ENCODE data around the gene UBAP1L.
"Not testable (repeated sequence)": the region's sequence is repeated elsewhere in the genome, so short reads cannot be mapped to it uniquely, and the experiment has no call there.

Gene UBAP1L

GRCh38 chr15:65115086-65115485 lies at the start of gene UBAP1L:
Gene UBAP1L (minus strand): TSS chr15:65115200. CDS start chr15:65106215, 8,985 bp downstream.
- no peak for DNase-seq (ENCODE audit: low spot score)
- no peak for TF ChIP-seq CTCF (IDR thresholded peaks at IDR 0.05; ENCODE audit: extremely low read depth, missing control alignments)

- TF ChIP-seq CTCF (IDR thresholded peaks at IDR 0.05; ENCODE audit: extremely low read depth, missing control alignments) = no peak
- DNase-seq (ENCODE audit: low spot score) = no peak
Measured at GRCh38 chr15:65164139-65164538, 49.1 kb upstream of the UBAP1L start.

GRCh38 chr15:65163041-65163440 lies 48.0 kb upstream of the UBAP1L start:
- DNase-seq (ENCODE audit: low spot score) = no peak
- TF ChIP-seq CTCF (IDR thresholded peaks at IDR 0.05; ENCODE audit: extremely low read depth, missing control alignments) = no peak

- TF ChIP-seq CTCF (IDR thresholded peaks at IDR 0.05; ENCODE audit: extremely low read depth, missing control alignments) = no peak
- no peak for DNase-seq (ENCODE audit: low spot score)
Measured at GRCh38 chr15:65156692-65157091, 41.7 kb upstream of the UBAP1L start.

- DNase-seq (ENCODE audit: low spot score) = no peak
- TF ChIP-seq CTCF (IDR thresholded peaks at IDR 0.05; ENCODE audit: extremely low read depth, missing control alignments) = no peak
Measured at GRCh38 chr15:65154720-65155119, 39.7 kb upstream of the UBAP1L start.

GRCh38 chr15:65147902-65148301 lies 32.9 kb upstream of the UBAP1L start:
- no peak for TF ChIP-seq CTCF (IDR thresholded peaks at IDR 0.05; ENCODE audit: extremely low read depth, missing control alignments)
- DNase-seq (ENCODE audit: low spot score) = no peak

- no peak for DNase-seq (ENCODE audit: low spot score)
- TF ChIP-seq CTCF (IDR thresholded peaks at IDR 0.05; ENCODE audit: extremely low read depth, missing control alignments) = no peak
Measured at GRCh38 chr15:65146438-65146837, 31.4 kb upstream of the UBAP1L start.

GRCh38 chr15:65138631-65139030 lies 23.6 kb upstream of the UBAP1L start:
- not testable (repeated sequence) for DNase-seq (ENCODE audit: low spot score)

- DNase-seq (ENCODE audit: low spot score) = not testable (repeated sequence)
Measured at GRCh38 chr15:65137893-65138292, 22.9 kb upstream of the UBAP1L start.

GRCh38 chr15:65137089-65137488 lies 22.1 kb upstream of the UBAP1L start:
- not testable (repeated sequence) for DNase-seq (ENCODE audit: low spot score)

Data from GM20000 (cell line).